Adrenal gland (tissue), 5 donors: ENCODE results near the gene ELP1.
"Not testable (repeated sequence)": the region's sequence is repeated elsewhere in the genome, so short reads cannot be mapped to it uniquely, and the experiment has no call there.

ENCODE experiments used
- CTCF ChIP-seq, 6 experiments: fragments of 450-650 bp in 4 of 6; fragments of 200-600 bp in 2 of 6; sonication (generic) in 1 of 6; IDR thresholded peaks; 1 replicate in 5 of 6; 2 replicates in 1 of 6; pipeline versions ENCODE4 v1.5.1 to v1.8.0; 2016 to 2021; ENCODE audit warnings: antibody characterized with exemption in 6 of 6, mild to moderate bottlenecking in 2 of 6, moderate library complexity in 1 of 6
- POLR2A ChIP-seq, 2 donors: fragments of 450-650 bp; IDR thresholded peaks; one replicate each; pipeline ENCODE4 v1.6.1; 2017; ENCODE audit warnings: antibody characterized with exemption in 2 of 2, mild to moderate bottlenecking in 2 of 2, moderate library complexity in 1 of 2
- donor health status: DM: no; HTN: no; CAD: no.

- TF ChIP-seq POLR2A, CTCF (IDR thresholded peaks at IDR 0.05): not testable (repeated sequence)
Observed at GRCh38 chr9:108920401-108920800, 13.5 kb downstream of the ELP1 start.
